Rectal smooth muscle tissue (tissue), 1 donor: ENCODE results near the gene C1QL1.

ENCODE experiments used
- H3K27ac ChIP-seq: one replicate; pipeline ENCODE4 v1.7.0; 2013; ENCODE audit warnings: low read depth, low read length, inconsistent platforms
- H3K27me3 ChIP-seq: one replicate; pipeline ENCODE4 v1.7.0; 2013; ENCODE audit warnings: low read length; ENCODE audit not compliant: control insufficient read depth, insufficient read depth
- H3K36me3 ChIP-seq: one replicate; pipeline ENCODE4 v1.7.0; 2013; ENCODE audit warnings: low read length; ENCODE audit not compliant: control insufficient read depth, insufficient read depth
- H3K4me1 ChIP-seq: one replicate; pipeline ENCODE4 v1.7.0; 2013; ENCODE audit warnings: low read length; ENCODE audit not compliant: control insufficient read depth, insufficient read depth
- H3K4me3 ChIP-seq: one replicate; pipeline ENCODE4 v1.7.0; 2013; ENCODE audit warnings: low read length
- H3K9ac ChIP-seq: one replicate; pipeline ENCODE4 v1.7.0; 2013; ENCODE audit warnings: low read length

C1QL1 gene

GRCh38 chr17:44967907-44968224 lies 237 bp downstream of the C1QL1 start:
- H3K4me1 ChIP-seq = peaks cover 7% of the 10 kb centered on the region
- no peak overlapping the region for H3K9ac ChIP-seq
- peak overlapping the region; percentile 31 for H3K4me3 ChIP-seq
- H3K36me3 ChIP-seq = no peaks in the 10 kb centered on the region
- H3K27ac ChIP-seq = no peak overlapping the region
- peaks cover 25% of the 10 kb centered on the region for H3K27me3 ChIP-seq

- H3K36me3 ChIP-seq = no peaks in the 10 kb centered on the region
- H3K27me3 ChIP-seq = peaks cover 24% of the 10 kb centered on the region
- no peak overlapping the region for H3K9ac ChIP-seq
- H3K27ac ChIP-seq = no peak overlapping the region
- peak overlapping the region; percentile 31 for H3K4me3 ChIP-seq
- peaks cover 7% of the 10 kb centered on the region for H3K4me1 ChIP-seq
Measured at GRCh38 chr17:44967026-44967906, 837 bp downstream of the C1QL1 start.

GRCh38 chr17:44966348-44967025 lies 1.6 kb downstream of the C1QL1 start:
- Histone ChIP-seq H3K4me3 (no peak overlapping the region), H3K36me3 (no peaks in the 10 kb centered on the region), H3K27me3 (peaks cover 24% of the 10 kb centered on the region), H3K27ac (no peak overlapping the region), H3K9ac (no peak overlapping the region), H3K4me1 (peaks cover 7% of the 10 kb centered on the region)

GRCh38 chr17:44965481-44966234 lies 2.4 kb downstream of the C1QL1 start:
- H3K4me1 ChIP-seq = peaks cover 7% of the 10 kb centered on the region
- H3K9ac ChIP-seq = no peak overlapping the region
- H3K4me3 ChIP-seq = no peak overlapping the region
- no peaks in the 10 kb centered on the region for H3K36me3 ChIP-seq
- H3K27me3 ChIP-seq = peaks cover 29% of the 10 kb centered on the region
- H3K27ac ChIP-seq = no peak overlapping the region

- no peak overlapping the region for H3K27ac ChIP-seq
- H3K36me3 ChIP-seq = no peaks in the 10 kb centered on the region
- H3K27me3 ChIP-seq = peaks cover 26% of the 10 kb centered on the region
- H3K9ac ChIP-seq = no peak overlapping the region
- H3K4me1 ChIP-seq = no peaks in the 10 kb centered on the region
- no peak overlapping the region for H3K4me3 ChIP-seq
Measured at GRCh38 chr17:44961921-44962350, 6.2 kb downstream of the C1QL1 start.

- peaks cover 16% of the 10 kb centered on the region for H3K27me3 ChIP-seq
- H3K4me3 ChIP-seq = no peak overlapping the region
- H3K4me1 ChIP-seq = no peaks in the 10 kb centered on the region
Measured at GRCh38 chr17:44960691-44961090, 7.4 kb downstream of the C1QL1 start.

GRCh38 chr17:44959821-44960531 lies 8.1 kb downstream of the C1QL1 start:
- H3K27me3 ChIP-seq = peaks cover 13% of the 10 kb centered on the region
- no peaks in the 10 kb centered on the region for H3K36me3 ChIP-seq
- no peaks in the 10 kb centered on the region for H3K4me1 ChIP-seq
- no peak overlapping the region for H3K9ac ChIP-seq
- peak overlapping the region; percentile 32 for H3K4me3 ChIP-seq
- no peak overlapping the region for H3K27ac ChIP-seq

More at GRCh38 chr17:44960691-44961090, 7.4 kb downstream of the C1QL1 start:
- Histone ChIP-seq H3K36me3 (no peaks in the 10 kb centered on the region), H3K9ac (no peak overlapping the region), H3K27ac (no peak overlapping the region)

- H3K36me3 ChIP-seq = no peaks in the 10 kb centered on the region
Measured at GRCh38 chr17:44956998-44957981, 10.8 kb downstream of the C1QL1 start.

GRCh38 chr17:44955674-44956425 lies 12.3 kb downstream of the C1QL1 start:
- Histone ChIP-seq H3K27ac (no peak overlapping the region), H3K9ac (no peak overlapping the region), H3K4me1 (no peaks in the 10 kb centered on the region), H3K36me3 (no peaks in the 10 kb centered on the region), H3K27me3 (peaks cover 5% of the 10 kb centered on the region), H3K4me3 (no peak overlapping the region)

More at GRCh38 chr17:44956998-44957981, 10.8 kb downstream of the C1QL1 start:
- Histone ChIP-seq H3K27ac (no peak overlapping the region), H3K27me3 (peaks cover 7% of the 10 kb centered on the region), H3K4me1 (no peaks in the 10 kb centered on the region), H3K4me3 (no peak overlapping the region), H3K9ac (no peak overlapping the region)

GRCh38 chr17:44952946-44953475 lies 15.1 kb downstream of the C1QL1 start:
- no peak overlapping the region for H3K4me3 ChIP-seq
- no peak overlapping the region for H3K27ac ChIP-seq
- no peak overlapping the region for H3K9ac ChIP-seq
- H3K4me1 ChIP-seq = no peaks in the 10 kb centered on the region
- H3K27me3 ChIP-seq = no peaks in the 10 kb centered on the region
- no peaks in the 10 kb centered on the region for H3K36me3 ChIP-seq
